ENCODE results near the gene DLGAP1.

Gene DLGAP1

DNA sequence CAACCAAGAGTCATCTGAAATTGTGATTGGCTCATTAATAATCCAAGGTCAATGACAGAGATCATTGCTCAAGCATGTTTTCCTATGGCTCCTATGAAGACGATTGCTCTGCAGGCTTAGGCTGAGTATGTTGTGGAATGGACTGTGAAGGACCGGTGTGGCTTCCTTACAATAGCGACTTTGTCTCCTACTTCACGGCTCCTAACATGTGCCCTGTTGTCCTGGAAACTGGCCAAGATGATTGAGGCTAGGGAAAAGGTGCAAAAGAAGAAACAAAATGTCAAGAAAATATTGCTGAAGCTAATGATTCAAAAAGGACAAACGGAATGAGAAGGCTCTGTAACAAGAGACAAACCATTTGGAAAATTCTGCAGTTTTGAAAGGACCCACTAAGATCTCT, 24.3 kb downstream of the DLGAP1 start:
- no peak for DNase-seq (ENCODE audit: low spot score)
- TF ChIP-seq, protein P1, sequence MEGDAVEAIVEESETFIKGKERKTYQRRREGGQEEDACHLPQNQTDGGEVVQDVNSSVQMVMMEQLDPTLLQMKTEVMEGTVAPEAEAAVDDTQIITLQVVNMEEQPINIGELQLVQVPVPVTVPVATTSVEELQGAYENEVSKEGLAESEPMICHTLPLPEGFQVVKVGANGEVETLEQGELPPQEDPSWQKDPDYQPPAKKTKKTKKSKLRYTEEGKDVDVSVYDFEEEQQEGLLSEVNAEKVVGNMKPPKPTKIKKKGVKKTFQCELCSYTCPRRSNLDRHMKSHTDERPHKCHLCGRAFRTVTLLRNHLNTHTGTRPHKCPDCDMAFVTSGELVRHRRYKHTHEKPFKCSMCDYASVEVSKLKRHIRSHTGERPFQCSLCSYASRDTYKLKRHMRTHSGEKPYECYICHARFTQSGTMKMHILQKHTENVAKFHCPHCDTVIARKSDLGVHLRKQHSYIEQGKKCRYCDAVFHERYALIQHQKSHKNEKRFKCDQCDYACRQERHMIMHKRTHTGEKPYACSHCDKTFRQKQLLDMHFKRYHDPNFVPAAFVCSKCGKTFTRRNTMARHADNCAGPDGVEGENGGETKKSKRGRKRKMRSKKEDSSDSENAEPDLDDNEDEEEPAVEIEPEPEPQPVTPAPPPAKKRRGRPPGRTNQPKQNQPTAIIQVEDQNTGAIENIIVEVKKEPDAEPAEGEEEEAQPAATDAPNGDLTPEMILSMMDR (IDR thresholded peaks at IDR 0.05; ENCODE audit: borderline replicate concordance, control extremely low read depth, extremely low read depth, insufficient read depth, missing control alignments), result no peak
- in situ Hi-C loops (cut with MboI; ENCODE audit: low sequenced_read_pairs, unreplicated experiment), result no loop called here

DNA sequence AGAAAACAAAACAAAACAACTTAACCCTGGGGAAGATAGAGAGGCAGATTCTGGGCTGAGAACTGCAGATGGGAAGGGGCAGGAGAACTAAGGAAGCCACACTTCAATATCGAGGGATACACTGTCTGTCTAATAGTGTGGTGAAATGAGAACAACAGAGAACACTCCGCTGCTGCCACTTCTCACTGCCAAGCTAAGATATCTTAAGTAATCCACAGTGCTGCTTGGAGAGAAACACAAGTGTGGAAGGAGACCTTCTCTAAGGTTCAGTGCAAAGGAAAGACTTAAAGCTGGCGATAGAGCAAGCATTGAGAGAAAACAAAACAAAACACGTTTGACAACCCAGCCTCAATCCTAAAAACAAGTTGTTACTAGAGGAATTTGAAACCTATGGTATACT, 37.4 kb downstream of the DLGAP1 start:
- TF ChIP-seq, protein P1 (IDR thresholded peaks at IDR 0.05; ENCODE audit: borderline replicate concordance, control extremely low read depth, extremely low read depth, insufficient read depth, missing control alignments), result no peak
- DNase-seq (ENCODE audit: low spot score), result no peak
- in situ Hi-C loops (cut with MboI; ENCODE audit: low sequenced_read_pairs, unreplicated experiment), result no loop called here

DNA sequence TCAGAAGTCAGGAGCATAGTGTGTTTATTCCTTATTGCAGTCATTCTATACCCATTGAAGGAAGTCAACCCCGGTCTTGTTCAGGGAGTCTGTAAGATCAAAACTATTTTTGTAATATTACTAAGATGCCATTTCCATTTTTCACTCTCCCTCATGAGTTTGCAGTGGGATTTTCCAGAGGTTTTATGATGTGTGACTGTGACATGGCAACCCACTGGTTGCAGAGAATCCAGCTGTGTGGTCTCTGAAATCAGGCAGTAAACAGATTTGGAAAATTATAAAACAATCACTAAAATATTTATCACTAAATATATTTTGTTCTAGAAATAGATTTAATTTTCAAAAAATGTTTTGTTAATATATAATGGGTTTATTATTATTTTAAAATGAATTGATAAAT, 38.1 kb downstream of the DLGAP1 start:
- TF ChIP-seq, protein P1 (IDR thresholded peaks at IDR 0.05; ENCODE audit: borderline replicate concordance, control extremely low read depth, extremely low read depth, insufficient read depth, missing control alignments), result no peak
- DNase-seq (ENCODE audit: low spot score), result no peak
- in situ Hi-C loops (cut with MboI; ENCODE audit: low sequenced_read_pairs, unreplicated experiment), result no loop called here

DNA sequence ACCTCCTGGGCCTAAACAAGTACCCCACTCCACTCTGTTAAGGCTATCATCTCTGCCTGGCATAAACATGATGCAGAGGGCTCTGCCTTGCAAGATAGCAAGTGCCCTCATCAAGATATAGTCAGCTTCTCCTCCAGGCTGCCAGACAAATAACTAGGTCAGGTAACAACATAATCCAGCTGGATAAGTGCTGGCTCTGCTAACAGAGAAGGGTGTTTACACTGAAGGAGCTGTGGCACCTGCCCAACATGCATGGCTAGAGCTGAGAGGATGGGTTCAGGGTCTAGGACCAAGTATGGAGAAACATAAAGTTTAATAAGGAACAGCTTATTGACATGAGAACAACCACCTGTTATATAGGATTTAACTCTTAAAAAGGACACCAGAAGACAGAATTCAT, 42.8 kb downstream of the DLGAP1 start:
- DNase-seq (ENCODE audit: low spot score), result no peak
- TF ChIP-seq, protein P1 (IDR thresholded peaks at IDR 0.05; ENCODE audit: borderline replicate concordance, control extremely low read depth, extremely low read depth, insufficient read depth, missing control alignments), result no peak
- in situ Hi-C loops (cut with MboI; ENCODE audit: low sequenced_read_pairs, unreplicated experiment), result no loop called here

DNA sequence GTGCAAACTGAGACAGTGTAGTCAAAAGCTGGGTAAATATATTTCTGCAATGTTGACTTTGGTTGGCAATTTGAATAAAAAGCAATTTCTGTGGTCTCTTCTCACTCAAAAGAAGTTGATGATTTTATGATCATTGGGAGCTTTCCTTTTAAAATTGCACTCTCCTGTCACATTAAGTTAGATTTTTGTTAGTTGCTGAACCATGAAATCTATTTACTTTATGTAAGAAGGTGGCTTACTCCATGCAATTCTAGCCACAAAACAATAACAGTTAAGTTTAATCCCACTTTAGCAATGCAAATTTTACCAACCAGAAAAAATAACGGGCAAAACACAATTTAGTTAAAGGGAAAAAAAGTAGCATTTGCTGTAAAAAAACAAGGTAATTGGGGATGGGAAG, 48.3 kb downstream of the DLGAP1 start:
- TF ChIP-seq, protein P1 (IDR thresholded peaks at IDR 0.05; ENCODE audit: borderline replicate concordance, control extremely low read depth, extremely low read depth, insufficient read depth, missing control alignments), result no peak
- DNase-seq (ENCODE audit: low spot score), result no peak
- in situ Hi-C loops (cut with MboI; ENCODE audit: low sequenced_read_pairs, unreplicated experiment), result no loop called here

DNA sequence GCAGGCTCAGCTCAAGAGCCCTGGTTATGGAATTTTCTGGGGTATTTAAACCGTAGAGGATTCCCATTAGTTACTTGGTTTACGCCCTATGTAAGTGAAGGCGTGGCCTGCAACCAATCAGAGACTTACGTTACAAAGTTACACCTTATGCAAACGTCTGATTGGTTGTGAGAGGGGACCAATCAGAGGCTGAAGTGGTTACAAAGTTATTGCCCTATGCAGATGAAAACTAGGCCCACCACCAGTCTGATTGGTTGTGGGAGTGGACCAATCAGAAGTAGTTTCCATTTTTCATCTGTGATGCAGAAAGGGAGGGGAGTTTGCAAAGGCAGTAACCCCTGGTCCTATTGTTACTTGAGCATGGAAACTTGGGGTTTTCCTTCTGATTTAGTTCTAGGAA, 49.1 kb downstream of the DLGAP1 start:
- in situ Hi-C loops (cut with MboI; ENCODE audit: low sequenced_read_pairs, unreplicated experiment), result no loop called here
- TF ChIP-seq, protein P1 (IDR thresholded peaks at IDR 0.05; ENCODE audit: borderline replicate concordance, control extremely low read depth, extremely low read depth, insufficient read depth, missing control alignments), result no peak
- no peak for DNase-seq (ENCODE audit: low spot score)

DNA sequence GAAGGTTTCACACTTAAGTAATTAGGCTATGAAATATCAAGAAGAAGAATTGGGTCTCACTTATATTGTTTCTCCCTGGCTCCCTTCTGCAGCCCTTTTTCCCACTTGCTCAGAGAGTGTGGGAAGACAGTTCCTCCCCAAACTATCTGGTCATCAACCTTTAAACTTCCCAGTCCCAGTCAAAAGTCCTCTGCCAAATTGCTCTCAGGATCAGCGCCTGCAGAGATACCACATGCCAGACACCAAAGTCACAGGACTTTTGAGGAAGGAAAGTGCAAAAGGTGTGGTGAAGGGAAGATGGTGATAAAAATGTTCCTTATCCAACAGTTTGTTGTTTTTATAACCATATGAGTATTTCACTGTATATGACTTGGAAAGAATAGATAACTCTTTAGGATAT, 51.3 kb downstream of the DLGAP1 start:
- DNase-seq (ENCODE audit: low spot score), result no peak
- TF ChIP-seq, protein P1 (IDR thresholded peaks at IDR 0.05; ENCODE audit: borderline replicate concordance, control extremely low read depth, extremely low read depth, insufficient read depth, missing control alignments), result no peak
- in situ Hi-C loops (cut with MboI; ENCODE audit: low sequenced_read_pairs, unreplicated experiment), result no loop called here
